HepG2 (cell line): ENCODE results near the gene ZNF19. TPM values are rescaled to one million over a fixed set of nuclear protein-coding genes. Genes with fewer than 3 reads are reported as not detected.

Source experiments
- ATAC-seq: fragments of 200-7000 bp; cut with Tn5 transposase; 3 replicates; pipeline ENCODE4 v1.9.1; 2020; ENCODE audit warnings: mild to moderate bottlenecking, moderate library complexity
- BruUV-seq: library from RNA; stranded (reverse); fragments of 400-500 nt; replicated peaks from 2 replicates; lab custom pipeline; 2021; lab: Mats Ljungman, UMichigan
- CTCF ChIA-PET: fragments of 300-600 bp; formaldehyde crosslinking; extraction: SDS; loops from one replicate; lab custom pipeline; 2021; ENCODE audit warnings: low total read pairs, inconsistent platforms, low intra/inter-chr PET ratio; lab: Yijun Ruan, JAX
- POLR2A ChIA-PET: fragments of 350-600 bp; sonication (Branson Sonifier 250); formaldehyde crosslinking; loops from one replicate; lab custom pipeline; 2020; ENCODE audit warnings: antibody characterized with exemption, inconsistent platforms; lab: Yijun Ruan, JAX
- DNase-seq: peaks from one replicate; pipeline ENCODE4 v3.0.0-alpha.2; 2015; ENCODE audit warnings: low spot score
- FAIRE-seq: peaks from 3 replicates; lab custom pipeline; 2011; peaks lifted over from hg19 to GRCh38; lab: Jason Lieb, UNC
- H2AFZ ChIP-seq: one replicate; pipeline ENCODE4 v1.6.1; 2011; ENCODE audit warnings: low read length, inconsistent platforms
- H3K27ac ChIP-seq: fragments of 300-600 bp; 3 replicates; pipeline ENCODE4 v1.8.0; 2011; ENCODE audit warnings: mixed run types, mild to moderate bottlenecking, mixed read lengths, low read length, inconsistent platforms; ENCODE audit not compliant: insufficient read depth; ENCODE audit errors: extremely low read length
- H3K27me3 ChIP-seq, 2 experiments: fragments of 200-600 bp in 1 of 2; 2 replicates in 1 of 2; 3 replicates in 1 of 2; pipeline versions ENCODE4 v1.6.0 to v1.8.0; 2011; ENCODE audit warnings: low read length in 2 of 2, mild to moderate bottlenecking in 2 of 2, moderate library complexity in 2 of 2, inconsistent platforms in 1 of 2; ENCODE audit not compliant: insufficient read depth in 2 of 2, control insufficient read depth in 1 of 2
- H3K36me3 ChIP-seq, 2 experiments: fragments of 200-600 bp in 1 of 2; replicated peaks in 1 of 2; 2 replicates in 1 of 2; 3 replicates in 1 of 2; pipeline versions ENCODE4 v1.5.1 to v1.8.0; 2011; ENCODE audit warnings: low read length in 2 of 2, inconsistent platforms in 1 of 2; ENCODE audit not compliant: insufficient read depth in 2 of 2, control insufficient read depth in 1 of 2
- H3K4me1 ChIP-seq: 2 replicates; pipeline ENCODE4 v1.5.1; 2012; ENCODE audit warnings: low read length, inconsistent platforms; ENCODE audit not compliant: insufficient read depth
- H3K4me2 ChIP-seq: 2 replicates; pipeline ENCODE4 v1.6.0; 2011; ENCODE audit warnings: low read depth, low read length, inconsistent platforms
- H3K4me3 ChIP-seq, 3 experiments: fragments of 200-600 bp in 1 of 3; sonication (generic), shearing (Covaris generic) in 1 of 3; replicated peaks in 1 of 3; 2 replicates each; pipeline ENCODE4 v1.5.1; 2011 to 2016; ENCODE audit warnings: low read length in 3 of 3, inconsistent platforms in 2 of 3, low read depth in 2 of 3, mild to moderate bottlenecking in 2 of 3, control low read depth in 1 of 3, mixed read lengths in 1 of 3; ENCODE audit not compliant: insufficient read depth in 1 of 3
- H3K79me2 ChIP-seq: one replicate; pipeline ENCODE4 v1.6.1; 2011; ENCODE audit warnings: low read length, inconsistent platforms; ENCODE audit not compliant: insufficient read depth
- H3K9ac ChIP-seq: 2 replicates; pipeline ENCODE4 v1.6.0; 2011; ENCODE audit warnings: mild to moderate bottlenecking, low read depth, low read length, inconsistent platforms; ENCODE audit not compliant: insufficient read depth
- H3K9me3 ChIP-seq: 2 replicates; pipeline ENCODE4 v1.5.1; 2012; ENCODE audit warnings: mild to moderate bottlenecking, low read length
- H4K20me1 ChIP-seq: 2 replicates; pipeline ENCODE4 v1.6.0; 2011; ENCODE audit warnings: inconsistent platforms, mild to moderate bottlenecking, low read length, moderate library complexity; ENCODE audit not compliant: insufficient read depth
- CEBPG ChIP-seq: IDR thresholded peaks from 2 replicates; pipeline ENCODE4 v1.6.1; 2016
- DDIT3 ChIP-seq: sonication (generic); formaldehyde crosslinking; IDR thresholded peaks from 2 replicates; pipeline ENCODE4 v1.4.0; 2020; ENCODE audit warnings: mild to moderate bottlenecking, missing genetic modification reagents
- GPBP1L1 ChIP-seq: sonication (generic); formaldehyde crosslinking; IDR thresholded peaks from 2 replicates; pipeline ENCODE4 v1.5.0; 2020; ENCODE audit warnings: mild to moderate bottlenecking, missing genetic modification reagents
- RFX1 ChIP-seq: fragments of 450-650 bp; IDR thresholded peaks from 2 replicates; pipeline ENCODE4 v1.6.1; 2017
- STAG1 ChIP-seq: sonication (generic); formaldehyde crosslinking; IDR thresholded peaks from 2 replicates; pipeline ENCODE4 v1.4.0; 2020; ENCODE audit warnings: missing genetic modification reagents
- ZNF773 ChIP-seq: sonication (generic); formaldehyde crosslinking; IDR thresholded peaks from 2 replicates; pipeline ENCODE4 v1.4.0; 2020; ENCODE audit warnings: missing genetic modification reagents, borderline replicate concordance
- WGBS: methylation state at CpG from one replicate; pipeline ENCODE4 v1.1.6; 2017; ENCODE audit warnings: low lambda C conversion rate; 5-methylcytosine and 5-hydroxymethylcytosine counted together
- in situ Hi-C: cut with HindIII; loops from 2 replicates; pipeline ENCODE4 v1.10.0; 2017; ENCODE audit warnings: low pct_unique_long_range_greater_than_20kb; ENCODE audit not compliant: extremely low pct_ligation_motif_present
- intact Hi-C: fragments of 100-400 bp; cut with micrococcal nuclease; formaldehyde crosslinking; loops from one replicate; pipeline ENCODE4 v1.10.0; 2022; ENCODE audit not compliant: unreplicated experiment
- polyA plus RNA-seq, 8 experiments: library from polyadenylated mRNA; depleted of rRNA in 3 of 8; stranded (reverse) in 7 of 8; unstranded in 1 of 8; fragments of >200 nt; fragmentation: Illumina TruSeq in 4 of 8; extraction: Trizol in 4 of 8; gene quantifications; 2 replicates each; pipeline versions ENCODE4 v1.2.1 to v1.2.3, GENCODE V29; 2011 to 2016; ENCODE audit warnings: low read depth in 4 of 8, missing spikeins in 1 of 8, mixed read lengths in 1 of 8; ENCODE audit not compliant: insufficient read depth in 1 of 8
- total RNA-seq, 5 experiments: library from RNA; depleted of rRNA; stranded (reverse); fragments of >200 nt; fragmentation: Illumina TruSeq; extraction: Trizol; gene quantifications; 2 replicates each; pipeline ENCODE4 v1.2.3, GENCODE V29; 2016; ENCODE audit warnings: low read depth in 1 of 5

Gene ZNF19
- total and polyA plus RNA-seq, 2 of the 13 experiments (the other 11 are each of a cell fraction or from before 2014, with no cell fraction given), result 3.2 to 5.8 TPM

- WGBS, result 97% methylated on average over 3 of the region's 3 CpGs
- peaks cover 6% of the 10 kb centered on the region; the same call in 1 of the 2 replicates for H3K4me1 ChIP-seq
- DNase-seq (no peak), FAIRE-seq (no peak), ATAC-seq (no peak)
- H3K9me3 ChIP-seq, result no peaks in the 10 kb centered on the region
- no peaks in the 10 kb centered on the region for H4K20me1 ChIP-seq
- in situ Hi-C loops, result loop anchor here (10.0 kb wide), 1 partner anchor 46 kb away; no protein-coding TSS in a partner anchor
- ChIA-PET CTCF (no interaction called here), POLR2A (no interaction called here)
- H3K79me2 ChIP-seq, result no peaks in the 10 kb centered on the region
- H3K4me3 ChIP-seq, result no peak overlapping the region
- no peaks in the 10 kb centered on the region for H3K27me3 ChIP-seq
- intact Hi-C loops, result no loop called here
- H2AFZ ChIP-seq, result no peak overlapping the region
- BruUV-seq, result no TSS peak
- H3K9ac ChIP-seq, result no peak overlapping the region
- H3K4me2 ChIP-seq, result no peak overlapping the region
- no peak overlapping the region for H3K27ac ChIP-seq
- TF ChIP-seq DDIT3 (CRISPR knock-in tag), result no peak
- no peak for TF ChIP-seq STAG1 (CRISPR knock-in tag)
- TF ChIP-seq CEBPG (CRISPR knock-in tag), result no peak
- TF ChIP-seq GPBP1L1, result no peak
- TF ChIP-seq ZNF773 (CRISPR knock-in tag), result no peak
- peaks cover 16 to 48% of the 10 kb centered on the region in 2 experiments for H3K36me3 ChIP-seq
Measured at GRCh38 chr16:71449020-71449419, 40.1 kb downstream of the ZNF19 start.

GRCh38 chr16:71448274-71448866 lies 40.8 kb downstream of the ZNF19 start:
- FAIRE-seq (no peak), DNase-seq (no peak), ATAC-seq (no peak)
- Histone ChIP-seq H3K36me3 (peaks cover 15 to 41% of the 10 kb centered on the region in 2 experiments), H3K27ac (no peak overlapping the region), H3K27me3 (no peaks in the 10 kb centered on the region), H3K9ac (no peak overlapping the region), H3K4me3 (no peak overlapping the region), H4K20me1 (no peaks in the 10 kb centered on the region), H2AFZ (no peak overlapping the region), H3K79me2 (no peaks in the 10 kb centered on the region), H3K4me1 (peaks cover 6% of the 10 kb centered on the region; the same call in 1 of the 2 replicates), H3K9me3 (no peaks in the 10 kb centered on the region), H3K4me2 (no peak overlapping the region)
- intact Hi-C loops (no loop called here), in situ Hi-C loops (loop anchor here (10.0 kb wide), 1 partner anchor 46 kb away; no protein-coding TSS in a partner anchor)
- BruUV-seq, result no TSS peak
- TF ChIP-seq RFX1, result no peak
- ChIA-PET POLR2A (no interaction called here), CTCF (no interaction called here)
- 94% methylated on average over 7 of the region's 7 CpGs for WGBS
